Body of pancreas (tissue), 4 donors: ENCODE results near the gene RPTOR. TPM values are rescaled to one million over a fixed set of nuclear protein-coding genes. Genes with fewer than 3 reads are reported as not detected.
A peak's percentile ranks its signal among the peaks of the same experiment; 100 is the strongest.

ENCODE experiments used
- ATAC-seq: fragments of 150-250 bp; one replicate; pipeline ENCODE4 v1.9.1; 2016
- DNase-seq, 4 donors: peaks; one replicate each; pipeline ENCODE4 v3.0.0-alpha.2; 2019
- H3K27ac ChIP-seq, 4 donors: fragments of 200-600 bp; sonication (generic); 1 replicate in 3 of 4; 2 replicates in 1 of 4; pipeline versions ENCODE4 v1.5.1 to v1.6.1; 2016 to 2019; ENCODE audit warnings: mild to moderate bottlenecking in 1 of 4, mixed read lengths in 1 of 4, moderate library complexity in 1 of 4
- H3K27me3 ChIP-seq, 2 donors: fragments of 200-600 bp; sonication (generic); one replicate each; pipeline ENCODE4 v1.6.0; 2016; ENCODE audit warnings: mild to moderate bottlenecking in 1 of 2
- H3K36me3 ChIP-seq, 2 donors: fragments of 200-600 bp; sonication (generic); replicated peaks in 1 of 2; 2 replicates each; pipeline ENCODE4 v1.5.1; 2016; ENCODE audit warnings: low read depth in 2 of 2; ENCODE audit not compliant: insufficient read depth in 1 of 2
- H3K4me1 ChIP-seq: fragments of 200-600 bp; sonication (generic); one replicate; pipeline ENCODE4 v1.6.0; 2016
- H3K4me3 ChIP-seq, 2 donors: fragments of 200-600 bp; sonication (generic); 1 replicate in 1 of 2; 2 replicates in 1 of 2; pipeline ENCODE4 v1.5.1; 2016 to 2019
- H3K9me3 ChIP-seq, 3 donors: fragments of 200-600 bp; sonication (generic); 1 replicate in 2 of 3; 2 replicates in 1 of 3; pipeline ENCODE4 v1.5.1; 2016
- CTCF ChIP-seq, 7 experiments: fragments of 450-650 bp in 4 of 7; fragments of 200-600 bp in 3 of 7; sonication (generic) in 3 of 7; IDR thresholded peaks; one replicate each; pipeline ENCODE4 v1.5.1; 2016 to 2019; ENCODE audit warnings: antibody characterized with exemption in 7 of 7
- POLR2A ChIP-seq, 3 donors: fragments of 450-650 bp; IDR thresholded peaks; one replicate each; pipeline ENCODE4 v1.6.1; 2016; ENCODE audit warnings: antibody characterized with exemption in 3 of 3, mild to moderate bottlenecking in 2 of 3
- WGBS, 2 donors: methylation state at CpG; one replicate each; pipeline ENCODE4 v1.1.5; 2017; 5-methylcytosine and 5-hydroxymethylcytosine counted together
- intact Hi-C: fragments of 100-400 bp; cut with DNase I; formaldehyde crosslinking; loops from one replicate; pipeline ENCODE4 v1.15.1; 2023
- total RNA-seq, 2 donors: library from RNA; depleted of rRNA; stranded (reverse); fragments of >200 nt; gene quantifications; one replicate each; pipeline ENCODE4 v1.1.0, GENCODE V29; 2016

The RPTOR gene
- total RNA-seq, 2 donors from 2014 or later, result 22.3 to 34.3 TPM

GRCh38 chr17:80922580-80923160, 378.0 kb downstream of the RPTOR start:
- H3K36me3 ChIP-seq, result peaks cover 0 to 18% of the 10 kb centered on the region in 2 donors
- DNase-seq, result no peak

GRCh38 chr17:80923211-80924110, 378.8 kb downstream of the RPTOR start:
- H3K27ac ChIP-seq, result no peak overlapping the region
- TF ChIP-seq POLR2A (IDR thresholded peaks at IDR 0.05) (no peak), CTCF (IDR thresholded peaks at IDR 0.05) (no peak)
- intact Hi-C loops, result no loop called here
- no peak for ATAC-seq
- DNase-seq, result peak in 1 of 4 donors; percentile 1
- H3K27me3 ChIP-seq, result no peaks in the 10 kb centered on the region
- no peaks in the 10 kb centered on the region for H3K4me1 ChIP-seq
- 93 to 94% methylated on average over 13 to 31 of the region's 35 CpGs for WGBS, 2 donors
- no peaks in the 10 kb centered on the region for H3K9me3 ChIP-seq
- no peak overlapping the region for H3K4me3 ChIP-seq
- H3K36me3 ChIP-seq, result peaks cover 0 to 18% of the 10 kb centered on the region in 2 donors

More at GRCh38 chr17:80922580-80923160, 378.0 kb downstream of the RPTOR start:
- intact Hi-C loops, result no loop called here
- Histone ChIP-seq H3K4me3 (no peak overlapping the region), H3K4me1 (no peaks in the 10 kb centered on the region), H3K27me3 (no peaks in the 10 kb centered on the region), H3K9me3 (no peaks in the 10 kb centered on the region), H3K27ac (no peak overlapping the region)
- TF ChIP-seq CTCF (IDR thresholded peaks at IDR 0.05) (no peak), POLR2A (IDR thresholded peaks at IDR 0.05) (no peak)
- ATAC-seq, result no peak
- 88 to 93% methylated on average over 30 to 33 of the region's 33 CpGs for WGBS, 2 donors

GRCh38 chr17:80924111-80924806, 379.6 kb downstream of the RPTOR start:
- intact Hi-C loops, result no loop called here
- WGBS, 2 donors, result 93 to 95% methylated on average over 16 to 23 of the region's 23 CpGs
- ATAC-seq, result no peak
- Histone ChIP-seq H3K4me3 (no peak overlapping the region), H3K9me3 (no peaks in the 10 kb centered on the region), H3K27me3 (no peaks in the 10 kb centered on the region), H3K27ac (no peak overlapping the region), H3K36me3 (peaks cover 0 to 18% of the 10 kb centered on the region in 2 donors), H3K4me1 (no peaks in the 10 kb centered on the region)
- no peak for TF ChIP-seq POLR2A (IDR thresholded peaks at IDR 0.05)
- no peak for TF ChIP-seq CTCF (IDR thresholded peaks at IDR 0.05)
- DNase-seq, result peak in 1 of 4 donors; percentile 2

GRCh38 chr17:80924807-80925610, 380.4 kb downstream of the RPTOR start:
- TF ChIP-seq POLR2A (IDR thresholded peaks at IDR 0.05) (no peak), CTCF (IDR thresholded peaks at IDR 0.05) (no peak)
- Histone ChIP-seq H3K27me3 (no peaks in the 10 kb centered on the region), H3K36me3 (peaks cover 0 to 18% of the 10 kb centered on the region in 2 donors), H3K27ac (no peak overlapping the region), H3K4me3 (no peak overlapping the region), H3K4me1 (no peaks in the 10 kb centered on the region), H3K9me3 (no peaks in the 10 kb centered on the region)
- peak in 1 of 4 donors; percentile 2 for DNase-seq
- intact Hi-C loops, result no loop called here
- no peak for ATAC-seq
- WGBS, 2 donors, result 91 to 96% methylated on average over 31 to 38 of the region's 38 CpGs
